Measurements from ENCODE around the gene STX3. TPM values are rescaled to one million over a fixed set of nuclear protein-coding genes. Genes with fewer than 3 reads are reported as not detected.

Gene STX3
- total and polyA plus RNA-seq, 2 donors (not counting 1 experiment from before 2014, with no cell fraction given): 7.6 to 16.6 TPM

DNA sequence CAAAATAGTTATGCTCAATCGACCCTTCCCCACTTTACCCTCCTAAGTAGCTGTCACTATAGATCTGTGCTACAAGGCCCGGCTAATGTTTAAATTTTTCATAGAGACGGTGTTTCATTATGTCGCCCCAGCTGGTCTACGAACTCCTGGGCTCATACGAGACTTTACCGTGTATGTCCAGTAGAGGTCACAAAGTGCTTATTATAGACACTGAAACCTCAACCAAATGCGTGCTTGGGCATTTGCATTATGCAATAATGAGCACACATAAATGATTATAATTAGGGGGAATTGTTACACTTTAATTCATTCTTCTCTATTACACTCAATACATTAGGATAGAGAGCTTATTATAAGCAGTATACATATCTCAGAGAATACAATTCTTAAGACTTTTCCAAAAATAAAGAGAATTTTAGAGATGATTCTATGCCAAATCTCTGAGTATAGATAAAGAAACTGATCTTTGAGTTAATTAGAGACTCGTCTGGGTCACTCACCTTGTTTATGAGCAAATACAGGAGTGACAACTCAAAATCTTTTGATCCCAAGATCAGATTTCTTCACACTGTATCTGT lies 67.9 kb downstream of the STX3 start:
- POLR2A ChIA-PET: no interaction called here
- ATAC-seq (ENCODE audit: low read depth) (peak; percentile 67), DNase-seq (peak; percentile 60)
- Histone ChIP-seq H3K4me3 (ENCODE audit: control extremely low read depth in 1 of 5, extremely low read depth in 1 of 5, insufficient read depth in 1 of 5, low read depth in 2 of 5, low read length in 4 of 5) (no peak overlapping the region), H2AFZ (ENCODE audit: insufficient read depth, low read depth, low read length, poor library complexity, severe bottlenecking) (peak overlapping the region; percentile 57), H3K36me3 (replicated peaks in 1 of 2; ENCODE audit: control extremely low read depth in 1 of 2, control insufficient read depth in 1 of 2, extremely low read depth in 1 of 2, insufficient read depth in 2 of 2, low read length in 1 of 2) (no peaks in the 10 kb centered on the region), H3K27ac (ENCODE audit: low read length in 2 of 2) (no peak overlapping the region), H4K20me1 (ENCODE audit: control insufficient read depth, insufficient read depth, low read length, poor library complexity, severe bottlenecking) (no peaks in the 10 kb centered on the region), H3K4me1 (ENCODE audit: control insufficient read depth in 2 of 2, insufficient read depth in 2 of 2, low read length in 2 of 2) (peaks cover 6 to 7% of the 10 kb centered on the region in 2 donors), H3K9ac (ENCODE audit: low read length) (no peak overlapping the region), H3K4me2 (replicated peaks; ENCODE audit: low read depth, low read length, poor library complexity, severe bottlenecking) (no peak overlapping the region), H3K9me3 (ENCODE audit: control extremely low read depth in 1 of 3, control insufficient read depth in 2 of 3, insufficient read depth in 1 of 3, low read length in 2 of 3) (no peaks in the 10 kb centered on the region), H3K79me2 (ENCODE audit: control insufficient read depth, insufficient read depth, low read length) (no peaks in the 10 kb centered on the region), H3K27me3 (replicated peaks in 1 of 4; ENCODE audit: control extremely low read depth in 1 of 4, control insufficient read depth in 3 of 4, insufficient read depth in 4 of 4, low read length in 3 of 4) (no peaks in the 10 kb centered on the region)
- CTCF ChIA-PET: no interaction called here
- peaks cover 3% of the 10 kb centered on the region for H3K27me3 Mint-ChIP-seq
- H3K4me1 Mint-ChIP-seq: peaks cover 11% of the 10 kb centered on the region
- TF ChIP-seq, protein P1, sequence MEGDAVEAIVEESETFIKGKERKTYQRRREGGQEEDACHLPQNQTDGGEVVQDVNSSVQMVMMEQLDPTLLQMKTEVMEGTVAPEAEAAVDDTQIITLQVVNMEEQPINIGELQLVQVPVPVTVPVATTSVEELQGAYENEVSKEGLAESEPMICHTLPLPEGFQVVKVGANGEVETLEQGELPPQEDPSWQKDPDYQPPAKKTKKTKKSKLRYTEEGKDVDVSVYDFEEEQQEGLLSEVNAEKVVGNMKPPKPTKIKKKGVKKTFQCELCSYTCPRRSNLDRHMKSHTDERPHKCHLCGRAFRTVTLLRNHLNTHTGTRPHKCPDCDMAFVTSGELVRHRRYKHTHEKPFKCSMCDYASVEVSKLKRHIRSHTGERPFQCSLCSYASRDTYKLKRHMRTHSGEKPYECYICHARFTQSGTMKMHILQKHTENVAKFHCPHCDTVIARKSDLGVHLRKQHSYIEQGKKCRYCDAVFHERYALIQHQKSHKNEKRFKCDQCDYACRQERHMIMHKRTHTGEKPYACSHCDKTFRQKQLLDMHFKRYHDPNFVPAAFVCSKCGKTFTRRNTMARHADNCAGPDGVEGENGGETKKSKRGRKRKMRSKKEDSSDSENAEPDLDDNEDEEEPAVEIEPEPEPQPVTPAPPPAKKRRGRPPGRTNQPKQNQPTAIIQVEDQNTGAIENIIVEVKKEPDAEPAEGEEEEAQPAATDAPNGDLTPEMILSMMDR (IDR thresholded peaks at IDR 0.05): peak; percentile 66
- no peak for TF ChIP-seq EZH2 (IDR thresholded peaks at IDR 0.05; ENCODE audit: borderline replicate concordance, insufficient read depth, low read depth, low read length, poor library complexity, severe bottlenecking)
- H3K27ac Mint-ChIP-seq: no peak overlapping the region
- H3K9me3 Mint-ChIP-seq (ENCODE audit: insufficient read depth): no peaks in the 10 kb centered on the region
- WGBS (ENCODE audit: insufficient coverage): 4% methylated on average over 7 of the region's 9 CpGs
- intact Hi-C loops (cut with micrococcal nuclease): loop anchor here (10.0 kb wide), 1 partner anchor 372 kb away; no protein-coding TSS in a partner anchor
- H3K4me3 Mint-ChIP-seq: no peak overlapping the region

- no peaks in the 10 kb centered on the region for H3K9me3 ChIP-seq (ENCODE audit: control extremely low read depth in 1 of 3, control insufficient read depth in 2 of 3, insufficient read depth in 1 of 3, low read length in 2 of 3)
- peaks cover 3 to 4% of the 10 kb centered on the region in 2 donors for H3K4me1 ChIP-seq (ENCODE audit: control insufficient read depth in 2 of 2, insufficient read depth in 2 of 2, low read length in 2 of 2)
- ChIA-PET POLR2A (no interaction called here), CTCF (interaction anchor here (0.5 to 0.6 kb wide), 2 partner anchors 80 to 363 kb away, joined by 3 read pairs; no protein-coding TSS in a partner anchor)
- H2AFZ ChIP-seq (ENCODE audit: insufficient read depth, low read depth, low read length, poor library complexity, severe bottlenecking): peak overlapping the region; percentile 48
- no peak for DNase-seq
- H3K4me3 ChIP-seq (ENCODE audit: control extremely low read depth in 1 of 5, extremely low read depth in 1 of 5, insufficient read depth in 1 of 5, low read depth in 2 of 5, low read length in 4 of 5): no peak overlapping the region
- no CpG with 5 or more reads among the region's 3 CpGs for WGBS (ENCODE audit: insufficient coverage)
- H3K4me2 ChIP-seq (replicated peaks; ENCODE audit: low read depth, low read length, poor library complexity, severe bottlenecking): no peak overlapping the region
- Mint-ChIP-seq H3K27me3 (peaks cover 5% of the 10 kb centered on the region), H3K4me1 (peaks cover 5% of the 10 kb centered on the region), H3K27ac (no peak overlapping the region), H3K9me3 (ENCODE audit: insufficient read depth) (no peaks in the 10 kb centered on the region), H3K4me3 (no peak overlapping the region)
- no peaks in the 10 kb centered on the region for H3K79me2 ChIP-seq (ENCODE audit: control insufficient read depth, insufficient read depth, low read length)
- no peak overlapping the region for H3K9ac ChIP-seq (ENCODE audit: low read length)
- intact Hi-C loops (cut with micrococcal nuclease): loop anchor here (10.0 kb wide), 1 partner anchor 365 kb away; no protein-coding TSS in a partner anchor
- no peak for TF ChIP-seq EZH2 (IDR thresholded peaks at IDR 0.05; ENCODE audit: borderline replicate concordance, insufficient read depth, low read depth, low read length, poor library complexity, severe bottlenecking)
- TF ChIP-seq, protein P1 (IDR thresholded peaks at IDR 0.05): no peak
- ATAC-seq (ENCODE audit: low read depth): no peak
- H3K36me3 ChIP-seq (replicated peaks in 1 of 2; ENCODE audit: control extremely low read depth in 1 of 2, control insufficient read depth in 1 of 2, extremely low read depth in 1 of 2, insufficient read depth in 2 of 2, low read length in 1 of 2): no peaks in the 10 kb centered on the region
- H3K27me3 ChIP-seq (replicated peaks in 1 of 4; ENCODE audit: control extremely low read depth in 1 of 4, control insufficient read depth in 3 of 4, insufficient read depth in 4 of 4, low read length in 3 of 4): no peaks in the 10 kb centered on the region
- H3K27ac ChIP-seq (ENCODE audit: low read length in 2 of 2): no peak overlapping the region
- H4K20me1 ChIP-seq (ENCODE audit: control insufficient read depth, insufficient read depth, low read length, poor library complexity, severe bottlenecking): no peaks in the 10 kb centered on the region
Observed at GRCh38 chr11:59829358-59829757, 74.2 kb downstream of the STX3 start.

Data from B cell (primary cell).